Panc1 (cell line): ENCODE results near the gene STARD13.

Source experiments
- CTCF ChIP-seq: fragments of 450-650 bp; IDR thresholded peaks from 2 replicates; pipeline ENCODE4 v1.5.1; 2017; ENCODE audit warnings: mild to moderate bottlenecking
- POLR2AphosphoS5 ChIP-seq: IDR thresholded peaks from 2 replicates; pipeline ENCODE4 v1.6.1; 2012; ENCODE audit warnings: mild to moderate bottlenecking, low read depth, low read length, moderate library complexity
- SIN3A ChIP-seq: IDR thresholded peaks from 2 replicates; pipeline ENCODE4 v1.6.1; 2012; ENCODE audit warnings: low read depth, mild to moderate bottlenecking, low read length, moderate library complexity, borderline replicate concordance; ENCODE audit not compliant: insufficient read depth
- TCF7L2 ChIP-seq: IDR thresholded peaks from 2 replicates; pipeline ENCODE4 v1.6.1; 2011; ENCODE audit warnings: mild to moderate bottlenecking, low read depth, low read length, inconsistent platforms

DNA sequence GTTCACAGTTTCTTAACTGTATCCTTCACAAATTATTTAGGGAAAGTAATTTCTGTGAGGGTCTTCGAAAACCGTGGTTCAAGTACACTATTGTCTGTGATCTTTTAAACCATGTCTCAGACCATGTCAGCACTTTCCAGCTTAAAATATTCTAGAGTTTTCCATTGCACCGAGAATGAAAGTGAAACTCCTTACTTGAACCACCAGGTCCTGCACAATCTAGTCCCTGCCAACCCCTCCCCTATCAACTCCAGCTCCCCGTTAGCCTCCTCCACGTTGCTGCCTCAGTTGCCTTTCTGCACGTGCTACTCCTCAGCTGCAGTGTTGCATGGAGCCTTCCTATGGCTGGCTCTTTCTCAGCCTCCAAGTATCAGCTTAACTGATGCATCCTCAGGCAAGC, 7.2 kb upstream of the STARD13 start:
- no peak for TF ChIP-seq CTCF
- no peak for TF ChIP-seq POLR2AphosphoS5
- TF ChIP-seq TCF7L2, result no peak
- no peak for TF ChIP-seq SIN3A
